ENCODE measurements around the gene SCN2A.
"Not testable (repeated sequence)": the region's sequence is repeated elsewhere in the genome, so short reads cannot be mapped to it uniquely, and the experiment has no call there.

SCN2A gene

DNA sequence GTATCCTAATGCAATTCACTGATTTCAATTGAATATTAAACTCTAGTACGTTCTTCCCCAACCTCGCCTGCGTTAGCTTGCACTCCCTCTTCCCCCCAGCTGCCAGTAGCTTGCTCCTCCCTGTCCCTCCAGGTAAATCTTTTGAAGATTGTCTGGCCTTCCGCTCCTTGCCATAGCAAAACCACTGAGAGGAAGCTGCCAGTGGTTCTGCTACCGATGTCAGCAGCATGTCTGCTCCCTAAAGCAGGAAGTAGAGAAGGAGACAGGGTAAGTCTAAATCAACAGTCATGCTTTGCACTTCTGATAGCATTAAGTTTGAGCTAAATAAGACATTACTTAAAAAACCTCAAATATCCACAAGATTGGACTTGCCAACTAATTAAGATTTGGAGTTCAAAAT lies 89.1 kb downstream of the SCN2A start:
- peak; percentile 9 for DNase-seq (ENCODE audit: low spot score)

DNA sequence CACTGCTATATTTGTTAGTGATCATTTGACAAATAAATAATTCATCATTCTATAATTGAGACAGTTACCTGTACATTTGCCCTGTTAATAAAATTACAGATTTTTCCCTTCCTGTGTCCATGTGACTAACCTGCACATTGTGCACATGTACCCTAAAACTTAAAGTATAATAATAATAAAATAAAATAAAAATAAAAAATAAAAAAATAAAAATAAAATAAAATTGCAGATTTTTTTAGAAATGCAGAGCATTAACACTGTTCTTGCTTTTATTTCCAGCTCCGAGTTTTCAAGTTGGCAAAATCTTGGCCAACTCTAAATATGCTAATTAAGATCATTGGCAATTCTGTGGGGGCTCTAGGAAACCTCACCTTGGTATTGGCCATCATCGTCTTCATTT lies 105.1 kb downstream of the SCN2A start:
- DNase-seq (ENCODE audit: low spot score) = not testable (repeated sequence)

- DNase-seq (ENCODE audit: low spot score) = peak; percentile 6
Measured at GRCh38 chr2:165348441-165348840, 109.2 kb downstream of the SCN2A start.

- DNase-seq (ENCODE audit: low spot score) = no peak
Measured at GRCh38 chr2:165349181-165349580, 110.0 kb downstream of the SCN2A start.

DNA sequence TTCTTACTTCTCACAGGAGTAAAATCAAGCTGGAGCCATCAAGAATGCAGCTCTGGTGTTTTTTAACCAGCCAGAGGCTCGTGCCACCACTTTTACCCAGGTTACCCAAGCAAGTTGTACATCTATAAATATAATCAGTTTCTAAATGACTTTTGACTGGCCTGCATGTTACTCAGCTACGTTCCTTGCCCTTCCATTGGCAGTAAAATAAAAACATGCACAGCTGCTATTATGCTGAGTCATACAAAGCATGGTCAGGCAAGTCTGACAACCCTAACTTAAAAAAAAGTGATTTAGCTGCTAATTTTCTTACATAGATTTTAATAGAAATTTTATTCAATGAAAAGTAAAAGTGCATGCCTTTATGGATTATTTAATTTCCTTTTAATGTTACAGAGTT lies 118.5 kb downstream of the SCN2A start:
- DNase-seq (ENCODE audit: low spot score) = no peak

DNA sequence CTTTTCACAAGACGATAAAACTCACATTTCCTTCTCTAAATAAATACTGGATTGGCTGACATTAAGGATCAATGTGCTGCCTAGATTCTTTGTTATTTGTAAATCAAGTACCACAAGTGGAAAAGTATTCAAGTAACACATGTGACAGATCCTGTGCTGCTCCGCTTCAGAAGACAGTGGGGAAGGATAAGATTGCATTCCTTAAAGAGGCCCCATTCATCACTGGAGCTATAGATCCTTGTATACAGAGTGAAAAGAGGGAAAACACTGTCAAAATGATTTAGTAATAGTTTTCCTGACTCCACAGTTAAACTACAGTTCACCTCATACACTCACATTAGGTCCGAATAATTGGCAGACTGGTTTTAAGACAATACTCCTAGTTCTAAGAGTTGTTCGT lies 122.3 kb downstream of the SCN2A start:
- no peak for DNase-seq (ENCODE audit: low spot score)

- DNase-seq (ENCODE audit: low spot score) = no peak
Measured at GRCh38 chr2:165369131-165369897, 130.1 kb downstream of the SCN2A start.

- no peak for DNase-seq (ENCODE audit: low spot score)
Measured at GRCh38 chr2:165369898-165370296, 130.7 kb downstream of the SCN2A start.

- no peak for DNase-seq (ENCODE audit: low spot score)
Measured at GRCh38 chr2:165371356-165371755, 132.1 kb downstream of the SCN2A start.

GRCh38 chr2:165373278-165374010 lies 134.2 kb downstream of the SCN2A start:
- DNase-seq (ENCODE audit: low spot score) = no peak

GRCh38 chr2:165376571-165376975 lies 137.4 kb downstream of the SCN2A start:
- no peak for DNase-seq (ENCODE audit: low spot score)

DNA sequence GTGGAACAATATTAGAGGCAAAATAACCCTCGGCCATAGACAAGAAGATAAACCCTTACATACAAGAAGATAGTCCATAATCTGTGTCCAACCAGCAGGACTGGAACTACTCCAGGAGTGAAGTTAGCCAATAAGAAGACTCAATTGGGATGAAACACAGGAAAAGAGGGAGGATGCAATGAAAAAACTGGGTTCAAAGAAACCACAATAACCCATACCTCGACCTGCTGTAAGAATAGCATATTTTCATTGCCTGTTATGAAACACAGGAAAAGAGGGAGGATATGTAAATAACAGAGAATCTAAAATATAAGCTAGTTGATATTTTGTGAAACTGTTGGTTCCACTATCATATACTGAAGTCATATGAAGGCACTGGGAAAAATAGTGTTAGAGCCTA lies 143.1 kb downstream of the SCN2A start:
- DNase-seq (ENCODE audit: low spot score) = no peak

DNA sequence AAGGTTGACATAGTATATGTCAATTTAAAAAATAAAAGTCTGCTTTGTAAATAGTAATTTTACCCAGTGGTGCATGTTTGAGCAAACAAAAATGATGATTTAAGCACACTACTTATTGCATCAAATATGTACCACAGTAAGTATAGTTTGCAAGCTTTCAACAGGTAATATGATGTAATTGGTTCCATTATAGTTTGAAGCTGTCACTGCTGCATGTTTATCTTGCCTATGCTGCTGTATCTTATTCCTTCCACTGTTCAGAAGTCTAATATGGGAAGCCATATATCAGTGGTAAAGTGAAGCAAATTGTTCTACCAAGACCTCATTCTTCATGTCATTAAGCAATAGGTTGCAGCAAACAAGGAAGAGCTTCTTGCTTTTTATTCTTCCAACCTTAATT lies 151.7 kb downstream of the SCN2A start:
- DNase-seq (ENCODE audit: low spot score) = no peak

GRCh38 chr2:165391791-165392190 lies 152.6 kb downstream of the SCN2A start:
- no peak for DNase-seq (ENCODE audit: low spot score)

- DNase-seq (ENCODE audit: low spot score) = not testable (repeated sequence)
Measured at GRCh38 chr2:165398603-165399002, 159.4 kb downstream of the SCN2A start.

- peak; percentile 74 for DNase-seq (ENCODE audit: low spot score)
Measured at GRCh38 chr2:165401285-165401852, 162.2 kb downstream of the SCN2A start.

DNA sequence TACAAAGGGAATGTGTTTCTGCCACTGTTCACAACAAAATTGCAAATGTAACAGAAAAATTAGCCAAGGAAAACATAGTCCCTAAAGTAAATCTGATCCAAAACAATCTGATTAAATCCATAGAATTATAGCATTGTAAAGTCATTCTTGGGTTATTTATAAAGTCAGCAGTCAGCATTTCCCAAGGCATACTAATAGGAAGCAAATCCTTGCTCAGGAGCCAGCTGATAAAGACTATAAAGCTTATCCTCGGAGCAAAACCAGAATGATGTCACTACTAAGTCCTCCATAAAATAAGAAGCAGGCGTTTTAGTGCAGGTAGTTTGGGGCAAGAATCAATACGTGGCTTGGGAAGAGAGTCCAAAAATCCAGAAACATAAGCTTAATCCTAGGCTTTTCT lies 162.9 kb downstream of the SCN2A start:
- DNase-seq (ENCODE audit: low spot score) = no peak

DNA sequence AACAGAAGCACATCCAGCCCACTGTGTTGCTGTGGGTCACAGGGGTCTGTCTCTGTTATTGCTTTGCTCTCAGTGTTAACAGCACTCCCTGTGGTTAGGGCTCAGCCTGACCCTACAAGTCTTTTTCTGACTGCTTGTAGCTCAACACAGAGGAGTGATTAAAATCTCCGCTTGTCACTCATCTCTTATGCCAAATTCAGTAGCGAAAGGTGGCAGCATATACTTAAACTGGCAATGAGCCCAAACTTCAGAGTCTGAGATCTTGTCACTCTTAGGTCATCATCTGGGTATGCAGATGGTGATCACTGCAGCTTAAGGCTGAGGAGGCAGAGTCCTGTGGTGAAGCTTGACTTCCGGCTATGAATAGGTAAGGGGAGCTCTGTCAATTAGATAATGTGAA lies 167.0 kb downstream of the SCN2A start:
- DNase-seq (ENCODE audit: low spot score) = no peak

DNA sequence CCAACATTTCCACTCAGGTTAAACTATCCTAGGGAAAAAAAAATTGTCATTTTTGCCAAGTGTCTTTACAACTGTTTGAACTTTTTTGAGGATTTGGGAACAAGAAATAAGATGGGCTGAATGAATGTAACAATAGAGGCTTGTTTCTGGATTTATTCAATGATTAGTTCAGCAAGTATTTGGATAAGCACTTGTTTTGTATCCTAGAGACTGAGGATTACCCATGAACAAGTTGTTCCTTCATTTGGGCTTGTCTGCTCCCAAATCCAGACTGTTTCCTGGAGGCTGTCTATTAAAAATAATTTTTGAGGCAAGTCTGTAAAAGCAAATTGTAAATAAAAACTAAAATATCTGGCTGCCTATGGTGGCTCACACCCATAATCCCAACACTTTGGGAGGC lies 168.3 kb downstream of the SCN2A start:
- no peak for DNase-seq (ENCODE audit: low spot score)

- no peak for DNase-seq (ENCODE audit: low spot score)
Measured at GRCh38 chr2:165408186-165408585, 169.0 kb downstream of the SCN2A start.

DNA sequence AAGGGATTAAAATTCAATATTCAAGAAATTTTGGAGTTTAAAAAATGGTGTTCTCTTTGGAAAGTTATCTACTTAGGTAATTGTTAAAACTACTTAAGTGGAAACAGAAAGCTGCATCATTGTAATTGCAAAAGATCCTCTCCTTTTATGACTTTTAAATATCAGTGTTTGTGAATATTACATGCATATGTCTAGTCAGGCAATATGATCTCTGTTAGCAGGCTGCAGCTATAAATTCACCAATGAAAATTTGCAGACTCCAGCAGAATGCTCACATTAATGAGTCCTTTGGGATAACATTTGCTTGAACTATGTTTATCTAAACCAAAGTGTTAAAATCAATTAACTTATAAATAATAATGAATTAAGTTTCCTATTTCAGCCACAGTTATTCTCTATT lies 171.1 kb downstream of the SCN2A start:
- DNase-seq (ENCODE audit: low spot score) = no peak

DNA sequence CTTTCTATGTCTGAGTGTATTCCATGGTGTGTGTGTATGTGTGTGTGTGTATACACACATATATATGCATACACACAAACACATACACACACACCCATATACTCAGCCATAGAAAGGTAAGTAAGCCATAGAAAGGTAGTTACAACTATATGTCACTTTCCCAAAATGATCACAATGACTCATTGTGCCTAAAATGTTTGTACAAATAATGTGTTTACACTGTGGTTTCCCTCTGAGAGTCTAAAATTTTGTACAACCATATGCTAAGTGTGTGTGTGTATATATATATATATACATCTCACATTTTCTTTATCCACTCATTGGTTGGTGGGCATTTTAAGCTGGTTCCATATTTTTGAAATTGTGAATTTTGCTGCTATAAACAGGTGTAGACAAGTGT lies 175.0 kb downstream of the SCN2A start:
- no peak for DNase-seq (ENCODE audit: low spot score)

- no peak for DNase-seq (ENCODE audit: low spot score)
Measured at GRCh38 chr2:165417009-165417408, 177.8 kb downstream of the SCN2A start.

Data from NAMALWA (cell line).